Fibroblast of lung (primary cell): ENCODE data around the gene FMNL2. TPM values are rescaled to one million over a fixed set of nuclear protein-coding genes. Genes with fewer than 3 reads are reported as not detected.
A peak's percentile ranks its signal among the peaks of the same experiment; 100 is the strongest.

Experiments
- DNase-seq, 2 donors: peaks; one replicate each; pipeline versions ENCODE4 v3.0.0 to v3.0.0-alpha.2; 2010; ENCODE audit warnings: low read depth in 2 of 2
- H2AFZ ChIP-seq: 2 replicates; pipeline ENCODE4 v1.5.1; 2012; ENCODE audit warnings: low read length, control low read depth, inconsistent platforms
- H3K27ac ChIP-seq: 2 replicates; pipeline ENCODE4 v1.5.1; 2011; ENCODE audit warnings: low read length, control low read depth; ENCODE audit not compliant: insufficient read depth
- H3K27me3 ChIP-seq: 2 replicates; pipeline ENCODE4 v1.5.1; 2011; ENCODE audit warnings: mild to moderate bottlenecking, low read length; ENCODE audit not compliant: control insufficient read depth, insufficient read depth
- H3K36me3 ChIP-seq: 2 replicates; pipeline ENCODE4 v1.5.1; 2011; ENCODE audit warnings: low read length; ENCODE audit not compliant: control insufficient read depth, insufficient read depth
- H3K4me1 ChIP-seq: 2 replicates; pipeline ENCODE4 v1.5.1; 2011; ENCODE audit warnings: low read length; ENCODE audit not compliant: control insufficient read depth, insufficient read depth; ENCODE audit errors: extremely low read depth
- H3K4me2 ChIP-seq: 2 replicates; pipeline ENCODE4 v1.5.1; 2011; ENCODE audit warnings: low read length, control low read depth; ENCODE audit not compliant: insufficient read depth; ENCODE audit errors: extremely low read depth
- H3K4me3 ChIP-seq, 4 experiments: fragments of 200-600 bp in 1 of 4; sonication (generic) in 1 of 4; replicated peaks in 1 of 4; 2 replicates each; pipeline ENCODE4 v1.5.1; 2011 to 2016; ENCODE audit warnings: low read length in 4 of 4, low read depth in 3 of 4, mild to moderate bottlenecking in 3 of 4, control low read depth in 2 of 4, inconsistent platforms in 1 of 4, mixed read lengths in 1 of 4; ENCODE audit not compliant: insufficient read depth in 1 of 4; ENCODE audit errors: control extremely low read depth in 1 of 4
- H3K79me2 ChIP-seq: 2 replicates; pipeline ENCODE4 v1.5.1; 2012; ENCODE audit warnings: mild to moderate bottlenecking, low read length, inconsistent platforms; ENCODE audit not compliant: control insufficient read depth, insufficient read depth
- H3K9ac ChIP-seq: 2 replicates; pipeline ENCODE4 v1.5.1; 2011; ENCODE audit warnings: mild to moderate bottlenecking, low read length, control low read depth; ENCODE audit not compliant: insufficient read depth
- H3K9me3 ChIP-seq: 2 replicates; pipeline ENCODE4 v1.5.1; 2012; ENCODE audit warnings: low read depth, low read length; ENCODE audit not compliant: control insufficient read depth, insufficient read depth
- H4K20me1 ChIP-seq: 2 replicates; pipeline ENCODE4 v1.5.1; 2011; ENCODE audit warnings: low read length; ENCODE audit not compliant: control insufficient read depth, insufficient read depth; ENCODE audit errors: extremely low read depth
- EZH2 ChIP-seq: IDR thresholded peaks from 2 replicates; pipeline ENCODE4 v1.5.1; 2012; ENCODE audit warnings: low read length, control low read depth, mild to moderate bottlenecking; ENCODE audit errors: missing control alignments
- polyA plus RNA-seq, 2 donors: library from polyadenylated mRNA; depleted of rRNA in 1 of 2; stranded (reverse) in 1 of 2; unstranded in 1 of 2; fragments of >200 nt; gene quantifications; 2 replicates each; pipeline ENCODE4 v1.2.1, GENCODE V29; 2011 to 2012; ENCODE audit warnings: missing spikeins in 1 of 2
- total RNA-seq: library from RNA; depleted of rRNA; stranded (reverse); fragments of >200 nt; gene quantifications from 2 replicates; pipeline ENCODE4 v1.2.1, GENCODE V29; 2014
- TF ChIP-seq, protein P1 (sequence below), 2 donors: IDR thresholded peaks in 1 of 2; conservative IDR thresholded peaks in 1 of 2; 1 replicate in 1 of 2; 2 replicates in 1 of 2; pipeline ENCODE4 v1.5.1; 2011 to 2012; ENCODE audit warnings: low read length in 2 of 2, control low read depth in 1 of 2, inconsistent platforms in 1 of 2, low read depth in 1 of 2, mild to moderate bottlenecking in 1 of 2

The FMNL2 gene
- total and polyA plus RNA-seq, 2 donors (not counting 1 experiment from before 2014, with no cell fraction given): 12.0 to 30.2 TPM

DNA sequence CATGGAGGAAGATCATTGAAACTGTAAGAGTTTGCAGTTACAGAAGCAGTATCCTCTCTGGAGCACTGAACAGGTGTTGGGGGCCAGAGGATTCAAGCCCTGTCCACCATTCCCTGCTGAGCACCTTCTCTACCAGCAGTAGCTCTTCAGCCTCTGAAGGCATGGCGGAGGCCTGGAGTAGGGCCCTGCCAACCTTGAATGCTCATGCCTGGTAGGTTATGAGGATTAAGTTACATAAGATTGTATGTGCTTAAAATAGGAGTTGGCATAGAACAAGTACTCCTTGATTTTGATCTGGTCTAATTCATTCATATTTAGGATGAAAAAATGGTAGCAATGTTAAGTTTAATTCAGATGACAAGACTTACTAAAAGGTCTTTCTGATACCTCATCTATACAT, 40.2 kb downstream of the FMNL2 start:
- H3K4me3 ChIP-seq: no peak overlapping the region
- no peak overlapping the region for H3K4me2 ChIP-seq
- no peak overlapping the region for H2AFZ ChIP-seq
- H3K9me3 ChIP-seq: no peaks in the 10 kb centered on the region
- peaks cover 13% of the 10 kb centered on the region for H3K79me2 ChIP-seq
- TF ChIP-seq EZH2: no peak
- TF ChIP-seq, protein P1, sequence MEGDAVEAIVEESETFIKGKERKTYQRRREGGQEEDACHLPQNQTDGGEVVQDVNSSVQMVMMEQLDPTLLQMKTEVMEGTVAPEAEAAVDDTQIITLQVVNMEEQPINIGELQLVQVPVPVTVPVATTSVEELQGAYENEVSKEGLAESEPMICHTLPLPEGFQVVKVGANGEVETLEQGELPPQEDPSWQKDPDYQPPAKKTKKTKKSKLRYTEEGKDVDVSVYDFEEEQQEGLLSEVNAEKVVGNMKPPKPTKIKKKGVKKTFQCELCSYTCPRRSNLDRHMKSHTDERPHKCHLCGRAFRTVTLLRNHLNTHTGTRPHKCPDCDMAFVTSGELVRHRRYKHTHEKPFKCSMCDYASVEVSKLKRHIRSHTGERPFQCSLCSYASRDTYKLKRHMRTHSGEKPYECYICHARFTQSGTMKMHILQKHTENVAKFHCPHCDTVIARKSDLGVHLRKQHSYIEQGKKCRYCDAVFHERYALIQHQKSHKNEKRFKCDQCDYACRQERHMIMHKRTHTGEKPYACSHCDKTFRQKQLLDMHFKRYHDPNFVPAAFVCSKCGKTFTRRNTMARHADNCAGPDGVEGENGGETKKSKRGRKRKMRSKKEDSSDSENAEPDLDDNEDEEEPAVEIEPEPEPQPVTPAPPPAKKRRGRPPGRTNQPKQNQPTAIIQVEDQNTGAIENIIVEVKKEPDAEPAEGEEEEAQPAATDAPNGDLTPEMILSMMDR (conservative IDR thresholded peaks at IDR 0.05 in 1 of 2, IDR thresholded peaks at IDR 0.05 in 1 of 2; ENCODE audit: low read depth in 1 of 2, low read length in 2 of 2): no peak
- no peak for DNase-seq
- no peaks in the 10 kb centered on the region for H3K36me3 ChIP-seq
- no peaks in the 10 kb centered on the region for H3K4me1 ChIP-seq
- H3K9ac ChIP-seq: no peak overlapping the region
- no peaks in the 10 kb centered on the region for H3K27me3 ChIP-seq
- H4K20me1 ChIP-seq: no peaks in the 10 kb centered on the region
- no peak overlapping the region for H3K27ac ChIP-seq

DNA sequence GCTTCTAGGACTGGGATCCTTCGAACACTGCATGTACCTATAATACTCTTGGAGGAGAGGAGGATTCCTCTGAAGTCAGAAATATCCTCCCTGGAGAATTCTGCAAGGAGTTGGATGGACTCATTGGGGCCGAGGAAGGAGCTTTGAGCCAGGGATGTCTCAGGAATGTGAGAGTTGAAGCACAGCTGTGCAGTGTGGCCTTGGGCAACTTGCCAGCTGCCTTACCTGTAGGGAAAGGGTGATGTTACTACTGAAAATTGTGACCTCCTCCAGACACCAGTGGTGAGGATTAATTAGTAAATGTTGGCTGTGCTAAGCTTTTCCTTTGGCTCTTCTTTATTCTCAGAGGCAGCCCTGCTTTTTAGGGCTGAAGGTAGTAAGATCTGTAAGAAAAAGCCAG, 41.4 kb downstream of the FMNL2 start:
- TF ChIP-seq, protein P1 (conservative IDR thresholded peaks at IDR 0.05 in 1 of 2, IDR thresholded peaks at IDR 0.05 in 1 of 2; ENCODE audit: low read depth in 1 of 2, low read length in 2 of 2): no peak
- no peak for TF ChIP-seq EZH2
- Histone ChIP-seq H3K27ac (no peak overlapping the region), H3K4me2 (no peak overlapping the region), H2AFZ (no peak overlapping the region), H3K9ac (no peak overlapping the region), H3K9me3 (no peaks in the 10 kb centered on the region), H4K20me1 (no peaks in the 10 kb centered on the region), H3K36me3 (no peaks in the 10 kb centered on the region), H3K4me1 (peaks cover 3% of the 10 kb centered on the region), H3K27me3 (no peaks in the 10 kb centered on the region), H3K4me3 (no peak overlapping the region), H3K79me2 (peaks cover 15% of the 10 kb centered on the region)
- no peak for DNase-seq

DNA sequence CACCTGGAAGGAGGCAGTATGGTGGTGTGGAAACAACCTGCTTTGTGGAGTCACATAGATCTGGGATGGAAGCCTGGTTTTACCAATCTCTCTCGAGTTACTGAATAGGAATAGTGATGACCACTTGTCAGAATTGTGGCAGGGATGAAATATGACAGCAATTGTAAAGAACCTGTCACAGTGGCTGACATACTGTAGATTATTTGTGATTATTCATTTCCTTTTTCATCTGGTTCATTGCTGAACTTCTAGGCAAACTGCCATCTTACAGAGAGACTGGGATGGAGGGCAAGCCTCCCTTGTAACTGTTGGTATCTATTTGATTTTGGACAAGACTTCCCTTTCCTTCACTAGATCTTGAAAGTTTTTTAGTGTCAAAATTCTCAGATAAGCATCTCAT, 42.0 kb downstream of the FMNL2 start:
- H3K27ac ChIP-seq: no peak overlapping the region
- no peak overlapping the region for H3K4me3 ChIP-seq
- H3K79me2 ChIP-seq: peaks cover 15% of the 10 kb centered on the region
- H3K9me3 ChIP-seq: no peaks in the 10 kb centered on the region
- H3K27me3 ChIP-seq: no peaks in the 10 kb centered on the region
- H4K20me1 ChIP-seq: no peaks in the 10 kb centered on the region
- H3K4me2 ChIP-seq: no peak overlapping the region
- H3K36me3 ChIP-seq: no peaks in the 10 kb centered on the region
- H2AFZ ChIP-seq: no peak overlapping the region
- H3K9ac ChIP-seq: no peak overlapping the region
- TF ChIP-seq EZH2: no peak
- DNase-seq: peak in 1 of 2 donors; percentile 20
- H3K4me1 ChIP-seq: peaks cover 3% of the 10 kb centered on the region
